RPMI8226 (cell line): ENCODE results near the gene CFAP157.

Experiments
- DNase-seq: peaks from one replicate; pipeline ENCODE4 v3.0.0-alpha.2; 2015

The CFAP157 gene

GRCh38 chr9:127693697-127694096 lies 13.1 kb upstream of the CFAP157 start:
- DNase-seq, result no peak

- no peak for DNase-seq
Measured at GRCh38 chr9:127694890-127695720, 11.7 kb upstream of the CFAP157 start.

- no peak for DNase-seq
Measured at GRCh38 chr9:127697575-127697974, 9.2 kb upstream of the CFAP157 start.

- no peak for DNase-seq
Measured at GRCh38 chr9:127698386-127698785, 8.4 kb upstream of the CFAP157 start.

- peak; percentile 85 for DNase-seq
Measured at GRCh38 chr9:127698985-127699670, 7.7 kb upstream of the CFAP157 start.

GRCh38 chr9:127700140-127700539 lies 6.6 kb upstream of the CFAP157 start:
- DNase-seq, result no peak

- no peak for DNase-seq
Measured at GRCh38 chr9:127700594-127701255, 6.1 kb upstream of the CFAP157 start.

GRCh38 chr9:127703289-127703946 lies 3.4 kb upstream of the CFAP157 start:
- no peak for DNase-seq

GRCh38 chr9:127705577-127706379 lies 1.0 kb upstream of the CFAP157 start:
- no peak for DNase-seq

- DNase-seq, result peak; percentile 64
Measured at GRCh38 chr9:127707766-127708165, 978 bp downstream of the CFAP157 start.

GRCh38 chr9:127708952-127709587 lies 2.3 kb downstream of the CFAP157 start:
- no peak for DNase-seq

GRCh38 chr9:127710204-127710783 lies 3.5 kb downstream of the CFAP157 start:
- DNase-seq, result no peak

GRCh38 chr9:127711226-127711701 lies 4.5 kb downstream of the CFAP157 start:
- DNase-seq, result no peak

- no peak for DNase-seq
Measured at GRCh38 chr9:127711831-127712274, 5.1 kb downstream of the CFAP157 start.

- DNase-seq, result no peak
Measured at GRCh38 chr9:127712371-127712770, 5.6 kb downstream of the CFAP157 start.

- DNase-seq, result no peak
Measured at GRCh38 chr9:127712867-127713266, 6.1 kb downstream of the CFAP157 start.

GRCh38 chr9:127714020-127714750 lies 7.4 kb downstream of the CFAP157 start:
- no peak for DNase-seq

GRCh38 chr9:127714951-127715469 lies 8.2 kb downstream of the CFAP157 start:
- peak; percentile 49 for DNase-seq

GRCh38 chr9:127715470-127716337 lies 8.9 kb downstream of the CFAP157 start, which contains the start of the genes PTRH1 and TTC16:
Gene PTRH1, minus strand, starts transcription at chr9:127715663. Its CDS starts 24 bp downstream, at chr9:127715639.
Gene TTC16, plus strand, starts transcription at chr9:127716079. Its CDS starts 67 bp downstream, at chr9:127716146.
- DNase-seq, result peak; percentile 99
